Measurements from ENCODE around the gene GPR161.
A peak's percentile ranks its signal among the peaks of the same experiment; 100 is the strongest.
"Not testable (repeated sequence)": the region's sequence is repeated elsewhere in the genome, so short reads cannot be mapped to it uniquely, and the experiment has no call there.

Gene GPR161, protein sequence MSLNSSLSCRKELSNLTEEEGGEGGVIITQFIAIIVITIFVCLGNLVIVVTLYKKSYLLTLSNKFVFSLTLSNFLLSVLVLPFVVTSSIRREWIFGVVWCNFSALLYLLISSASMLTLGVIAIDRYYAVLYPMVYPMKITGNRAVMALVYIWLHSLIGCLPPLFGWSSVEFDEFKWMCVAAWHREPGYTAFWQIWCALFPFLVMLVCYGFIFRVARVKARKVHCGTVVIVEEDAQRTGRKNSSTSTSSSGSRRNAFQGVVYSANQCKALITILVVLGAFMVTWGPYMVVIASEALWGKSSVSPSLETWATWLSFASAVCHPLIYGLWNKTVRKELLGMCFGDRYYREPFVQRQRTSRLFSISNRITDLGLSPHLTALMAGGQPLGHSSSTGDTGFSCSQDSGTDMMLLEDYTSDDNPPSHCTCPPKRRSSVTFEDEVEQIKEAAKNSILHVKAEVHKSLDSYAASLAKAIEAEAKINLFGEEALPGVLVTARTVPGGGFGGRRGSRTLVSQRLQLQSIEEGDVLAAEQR

DNA sequence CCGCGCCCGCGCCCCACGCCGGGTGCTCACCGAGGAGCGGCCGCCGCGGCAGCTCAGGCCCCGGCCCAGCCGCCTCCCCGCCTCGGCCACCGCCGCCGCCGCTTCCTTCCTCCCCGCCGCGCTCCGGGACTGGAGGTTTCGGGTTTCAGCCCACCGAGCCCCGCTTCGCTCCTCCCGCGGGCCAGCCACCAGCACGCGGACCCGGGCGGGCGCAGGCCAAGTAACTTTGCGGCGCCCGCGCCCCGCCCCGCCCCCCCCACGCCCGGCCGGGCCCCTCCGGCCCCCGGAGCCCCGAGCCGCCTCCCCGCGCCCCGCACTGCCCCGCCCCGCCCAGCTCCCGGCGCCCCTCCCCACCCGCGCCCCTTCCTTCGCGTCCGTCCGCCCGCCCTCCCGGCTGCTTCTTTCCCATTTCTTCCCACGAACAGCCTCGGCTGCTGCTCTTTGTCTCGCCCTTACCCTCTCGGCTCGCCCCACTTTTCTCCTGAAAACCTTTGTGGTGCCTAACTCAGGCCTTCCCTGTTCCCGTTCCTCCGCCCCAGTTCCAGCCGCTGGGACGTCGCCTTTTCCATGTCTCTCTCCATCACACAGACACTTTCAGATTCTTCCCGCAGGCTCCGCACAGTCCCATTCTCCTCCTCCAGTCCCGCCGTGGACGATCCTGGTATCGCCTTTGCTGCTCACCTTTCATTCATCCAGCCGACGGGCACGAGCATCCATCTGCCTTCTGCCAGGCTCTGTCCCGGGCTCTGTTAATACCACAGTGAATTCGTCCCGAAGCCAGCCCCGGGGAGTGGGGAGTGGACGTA is at the start of gene GPR161:
TSS of gene GPR161 (minus strand) at position 222 of the 806 bp plus-strand sequence. CDS start 32,080 bp downstream, outside the sequence.
- DNase-seq = peak; percentile 35 to 64 (median 42)

DNA sequence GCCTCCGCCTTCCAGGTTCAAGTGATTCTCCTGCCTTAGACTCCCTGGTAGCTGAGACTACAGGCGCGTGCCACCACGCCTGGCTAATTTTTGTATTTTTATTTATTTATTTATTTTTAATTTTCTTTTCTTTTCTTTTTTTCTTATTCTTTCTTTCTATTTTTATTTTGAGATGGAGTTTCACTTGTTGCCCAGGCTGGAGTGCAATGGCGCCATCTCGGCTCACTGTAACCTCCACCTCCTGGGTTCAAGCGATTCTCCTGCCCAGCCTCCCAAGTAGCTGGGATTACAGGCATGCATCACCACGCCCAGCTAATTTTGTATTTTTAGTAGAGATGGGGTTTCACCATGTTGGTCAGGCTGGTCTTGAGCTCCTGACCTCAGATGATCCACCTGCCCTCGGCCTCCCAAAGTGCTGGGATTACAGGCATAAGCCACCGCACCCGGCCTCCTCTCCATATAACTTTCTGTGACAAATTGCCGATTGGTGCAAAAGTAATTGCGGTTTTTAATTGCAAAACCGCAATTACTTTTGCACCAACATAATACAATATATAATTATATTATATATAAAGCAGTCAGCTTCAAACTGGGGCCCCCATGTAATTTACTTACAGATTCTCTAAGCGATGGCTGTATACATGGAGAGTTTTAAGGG is 44.5 kb upstream of the GPR161 start:
- DNase-seq = not testable (repeated sequence)

DNA sequence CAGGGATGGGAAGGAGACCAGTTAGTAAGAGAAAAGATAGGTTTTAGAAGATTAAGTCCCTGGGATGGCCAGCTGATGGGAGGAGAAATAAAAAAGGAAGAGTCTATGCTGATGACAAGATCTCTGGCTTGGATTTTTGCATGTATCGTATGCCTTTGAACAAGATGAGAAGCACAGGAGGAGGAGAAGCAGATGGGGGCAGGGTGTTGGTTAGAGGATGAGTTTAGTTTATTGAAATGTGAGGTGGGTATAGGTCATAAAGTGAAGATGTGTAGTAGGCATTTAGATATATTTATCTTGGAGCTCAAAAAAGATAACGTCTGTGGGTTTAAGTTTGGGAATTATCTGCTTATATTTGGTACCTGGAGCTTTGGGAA is 43.4 kb upstream of the GPR161 start:
- peak in 2 of 3 donors; percentile 9 to 24 for DNase-seq

DNA sequence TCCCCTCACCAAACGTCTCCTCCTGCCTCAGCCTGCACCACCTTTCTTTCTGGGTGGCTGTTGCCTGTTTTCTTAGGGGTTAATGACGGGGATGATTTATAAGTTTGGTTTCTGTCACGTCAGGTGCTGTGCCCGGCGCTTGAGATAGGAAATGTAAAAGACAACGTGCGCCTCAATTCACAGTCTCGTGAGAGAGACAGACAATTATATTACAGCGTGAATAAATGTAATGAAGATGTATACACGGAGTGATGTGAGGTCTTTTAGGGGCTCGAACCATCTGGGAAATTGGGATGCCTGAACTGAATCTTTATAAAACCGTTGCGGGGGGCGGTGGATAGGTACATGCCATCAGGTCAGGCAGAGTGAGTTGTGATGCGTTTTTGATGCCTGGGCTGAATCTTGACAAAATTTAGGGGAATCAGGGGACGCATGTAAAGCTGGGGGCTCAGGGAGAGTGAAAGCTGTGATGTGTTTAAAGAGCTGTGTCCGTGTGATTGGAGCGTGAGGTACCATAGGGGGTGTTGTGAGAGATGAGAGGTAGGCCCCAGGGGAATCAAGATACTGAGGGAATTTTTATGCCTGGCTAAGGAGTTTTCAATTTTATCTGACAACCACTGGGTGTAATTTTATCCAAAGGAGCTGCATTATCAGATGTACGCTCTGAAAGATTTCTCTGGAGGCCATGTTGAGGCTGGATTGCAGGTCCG is 42.9 kb upstream of the GPR161 start:
- DNase-seq = peak in 2 of 3 donors; percentile 15 to 21

DNA sequence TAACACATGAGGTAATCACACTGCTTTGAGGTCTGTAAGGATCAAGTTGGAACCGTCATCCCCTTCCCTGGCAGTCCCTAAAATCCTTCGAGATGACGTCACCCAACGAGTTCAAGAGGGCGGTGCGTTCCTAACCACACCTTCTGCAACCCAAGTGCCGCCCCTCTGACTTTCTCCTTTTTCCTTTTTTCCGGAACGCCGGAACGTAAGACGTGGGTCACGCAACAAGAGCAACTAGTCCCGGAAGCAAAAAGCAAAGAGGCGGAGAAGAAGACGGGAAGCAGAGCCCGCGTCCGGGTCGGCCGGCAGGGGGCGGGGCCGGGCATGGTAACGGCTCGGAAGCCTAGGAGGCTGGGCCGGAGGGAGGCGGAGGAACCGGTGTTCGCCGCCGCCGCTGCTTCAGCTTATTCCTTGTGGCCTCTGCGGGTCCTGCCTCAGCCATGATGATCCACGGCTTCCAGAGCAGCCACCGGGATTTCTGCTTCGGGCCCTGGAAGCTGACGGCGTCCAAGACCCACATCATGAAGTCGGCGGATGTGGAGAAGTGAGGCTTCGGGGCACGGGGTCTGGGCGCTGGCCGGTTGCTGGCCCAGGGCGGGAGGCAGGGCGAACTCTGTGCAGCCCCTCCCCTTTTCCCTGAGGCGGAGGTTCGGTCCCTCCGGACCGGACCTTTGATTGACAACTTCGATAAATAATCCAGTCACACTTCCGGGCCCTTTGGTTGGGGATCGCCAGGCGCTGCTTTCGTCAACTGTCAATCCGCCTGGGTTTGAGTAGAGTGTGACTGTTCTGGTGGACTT is 42.1 kb upstream of the GPR161 start, which contains the start of gene TIPRL:
TSS of gene TIPRL (plus strand) at position 325 of the 800 bp plus-strand sequence. CDS start at position 441, 116 bp downstream.
- peak; percentile 98 to 99 (median 98) for DNase-seq

DNA sequence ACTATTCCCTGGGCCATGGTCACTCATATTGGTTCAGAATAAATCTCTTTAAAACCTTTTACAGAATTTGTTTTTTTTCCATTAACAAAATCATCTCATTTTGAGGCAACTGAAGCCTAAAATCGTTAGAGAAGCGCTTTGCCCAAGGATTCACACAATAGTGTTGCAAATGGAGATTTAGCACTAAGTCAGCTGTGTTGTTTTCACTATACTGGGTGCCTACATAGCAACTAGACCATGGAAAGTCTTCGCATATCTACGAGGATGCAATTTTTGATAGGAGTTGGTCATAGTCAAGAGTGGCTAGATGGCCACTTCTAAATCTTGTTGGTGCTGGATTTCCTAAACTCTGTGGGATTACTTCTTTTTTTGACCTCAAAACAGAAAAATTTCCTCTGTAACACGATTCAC is 41.5 kb upstream of the GPR161 start:
- no peak for DNase-seq

DNA sequence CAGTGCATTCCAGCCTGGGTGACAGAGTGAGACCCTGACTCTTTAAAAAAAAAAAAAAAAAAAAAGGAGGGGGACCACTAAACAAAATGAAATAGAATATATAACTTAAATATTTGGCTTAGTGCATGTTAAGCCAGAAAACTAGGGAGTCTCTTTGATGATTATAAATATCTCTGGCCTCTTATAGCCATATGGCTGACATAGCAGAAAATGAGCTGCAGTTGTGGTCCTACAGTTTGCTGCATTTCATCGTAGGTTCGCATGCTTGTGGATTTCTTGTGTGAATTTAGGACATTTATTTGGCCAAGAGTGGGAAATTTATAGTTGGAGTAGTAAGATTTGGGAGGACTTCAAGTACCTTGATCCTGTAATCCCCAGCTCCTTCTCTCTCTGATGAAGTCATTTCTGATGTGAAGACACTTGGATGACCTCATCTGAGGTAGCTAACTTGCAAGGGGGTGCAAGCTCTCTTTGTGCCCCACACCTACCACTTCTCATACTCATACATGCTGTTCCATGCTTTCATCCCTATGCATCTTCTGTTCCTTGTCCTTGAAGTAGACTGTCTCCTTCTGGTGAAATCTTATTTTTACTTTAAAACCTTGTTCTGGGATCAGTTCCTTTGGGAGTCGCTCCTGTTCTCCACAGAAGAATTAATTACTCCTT is 35.7 kb upstream of the GPR161 start:
- DNase-seq = no peak

DNA sequence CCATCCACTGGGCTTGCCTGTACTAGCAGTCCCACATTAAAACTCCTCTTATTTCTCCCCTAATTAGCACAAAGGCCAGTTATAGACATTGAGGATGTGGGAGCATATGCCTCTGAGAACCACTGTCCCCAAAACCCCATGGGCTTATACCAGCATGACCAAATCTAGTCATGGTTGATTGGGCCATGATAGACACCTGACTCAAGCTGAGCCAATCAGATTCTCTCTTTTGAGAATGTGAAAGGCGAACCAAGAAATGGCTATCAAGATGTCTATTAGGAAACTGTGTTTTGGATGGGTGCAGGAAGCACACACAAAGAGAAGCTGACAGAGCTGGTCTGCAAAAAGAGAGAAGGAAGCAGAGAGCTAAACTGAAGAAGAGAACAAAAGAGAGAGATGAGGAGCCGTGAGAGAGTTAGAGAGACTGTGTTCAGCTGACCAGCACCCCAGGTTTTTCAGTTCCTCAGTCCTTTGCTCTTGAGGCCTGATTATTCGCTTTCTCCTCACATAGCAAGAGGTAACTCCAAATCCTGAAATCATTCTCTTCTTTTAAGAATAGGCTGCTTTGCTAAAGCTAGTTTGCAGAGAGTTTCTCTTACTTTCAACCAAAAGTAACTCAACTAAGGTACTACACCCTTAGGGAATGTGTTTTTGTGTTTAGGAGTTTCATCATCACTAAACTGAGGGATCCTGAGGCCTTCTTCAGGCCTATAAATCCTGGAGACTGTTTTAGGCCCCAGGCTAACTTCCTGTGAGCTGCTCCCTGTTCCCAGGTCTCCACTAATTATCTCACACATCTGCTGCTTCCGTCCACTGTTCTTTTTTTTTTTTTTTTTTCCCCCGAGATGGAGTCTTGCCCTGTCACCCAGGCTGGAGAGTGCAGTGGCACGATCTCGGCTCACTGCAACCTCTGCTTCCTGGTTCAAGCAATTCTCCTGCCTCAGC is 34.1 kb upstream of the GPR161 start:
- no peak for DNase-seq

DNA sequence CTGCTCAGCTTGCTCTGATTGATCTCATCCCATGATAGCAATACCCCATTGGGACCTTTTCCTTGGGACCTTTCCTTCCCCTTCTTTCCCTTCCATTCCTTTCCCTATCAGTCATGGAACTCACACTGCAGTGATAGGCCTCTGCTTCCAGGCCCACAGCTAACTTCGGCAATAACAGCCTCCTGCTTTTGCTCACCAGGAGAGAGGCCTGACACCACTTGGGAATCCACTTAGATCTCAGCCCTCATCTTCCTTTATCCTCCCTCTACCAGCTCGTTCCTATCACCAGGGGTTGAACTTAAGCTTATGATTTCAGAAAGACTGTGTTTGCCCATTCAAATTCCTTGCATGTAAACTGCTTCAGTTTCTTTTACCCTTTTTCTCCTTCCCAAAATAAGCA is 31.1 kb upstream of the GPR161 start:
- DNase-seq = no peak

DNA sequence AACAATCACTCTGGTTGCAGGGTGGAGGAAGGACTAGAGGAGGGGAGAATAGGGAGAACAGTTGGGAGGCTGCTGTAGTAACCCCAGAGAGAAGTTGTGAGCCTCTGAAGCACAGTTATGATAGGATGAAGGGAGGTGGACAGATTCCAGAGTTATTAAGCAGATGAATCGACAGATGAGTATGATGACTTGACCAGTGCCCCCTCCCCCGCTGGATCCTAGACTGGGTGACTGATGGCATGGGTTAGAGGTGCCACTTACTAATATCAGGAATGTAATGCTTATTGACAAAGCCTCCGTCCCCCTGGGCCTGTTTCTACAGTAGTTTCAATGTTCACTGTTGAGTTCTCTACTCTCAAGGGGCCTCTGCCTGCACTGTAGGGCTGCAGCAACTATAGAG is 28.0 kb upstream of the GPR161 start:
- no peak for DNase-seq

DNA sequence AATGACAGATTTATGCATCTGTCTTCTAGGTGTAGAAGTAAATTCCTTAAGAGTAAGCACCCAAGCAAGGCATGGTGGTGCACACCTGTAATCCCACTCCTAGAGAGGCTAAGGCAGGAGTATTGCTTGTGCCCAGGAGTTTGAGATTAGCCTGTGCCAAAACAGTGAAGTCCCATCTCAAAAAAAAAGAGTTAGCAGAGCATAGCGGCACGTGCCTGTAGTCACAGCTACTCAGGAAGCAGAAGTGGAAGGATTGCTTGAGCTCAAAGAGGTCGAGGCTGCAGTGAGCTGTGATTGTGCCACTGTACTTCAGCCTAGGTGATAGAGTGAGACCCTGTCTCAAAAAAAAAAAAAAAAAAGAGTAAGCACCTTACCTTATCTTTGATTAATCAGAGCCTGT is 26.9 kb upstream of the GPR161 start:
- DNase-seq = peak in 2 of 3 donors; percentile 20 to 36

DNA sequence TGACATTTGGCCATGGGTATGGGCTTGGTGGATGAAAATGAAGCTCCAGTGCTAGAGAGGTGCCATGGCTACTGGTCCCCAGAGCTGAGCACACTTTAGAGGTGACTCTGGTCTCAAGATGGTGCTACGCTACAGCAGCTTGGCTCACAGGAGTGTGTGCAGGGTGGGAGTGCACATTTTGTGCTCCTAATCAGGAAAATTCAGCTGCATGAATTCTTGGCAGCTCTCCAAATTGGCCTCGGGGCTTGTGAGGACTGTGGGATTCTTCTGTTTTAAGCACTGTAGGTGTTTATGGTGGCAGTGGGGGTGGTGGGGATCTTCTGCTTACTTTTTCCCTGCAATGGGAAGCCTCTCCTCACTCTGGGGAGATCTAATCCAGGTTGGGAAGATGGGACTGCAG is 24.7 kb upstream of the GPR161 start:
- no peak for DNase-seq

DNA sequence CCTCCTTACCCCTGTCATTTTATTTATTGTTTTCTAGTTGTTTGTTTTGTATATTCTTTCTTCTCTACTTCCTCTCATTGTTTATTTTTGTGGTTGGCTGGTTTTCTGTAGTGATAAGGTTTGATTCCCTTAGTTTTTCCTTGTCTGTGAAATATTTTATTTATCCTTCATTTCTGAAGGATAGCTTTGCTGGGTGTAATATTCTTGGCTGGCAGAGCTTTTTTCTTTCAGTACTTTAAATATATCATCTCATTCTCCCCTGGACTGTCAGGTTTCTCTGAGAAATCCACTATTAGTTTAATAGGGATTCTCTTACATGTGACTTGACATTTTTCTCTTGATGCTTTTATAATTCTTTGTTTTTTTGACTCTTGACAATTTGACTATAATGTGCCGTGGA is 23.2 kb upstream of the GPR161 start:
- DNase-seq = no peak

DNA sequence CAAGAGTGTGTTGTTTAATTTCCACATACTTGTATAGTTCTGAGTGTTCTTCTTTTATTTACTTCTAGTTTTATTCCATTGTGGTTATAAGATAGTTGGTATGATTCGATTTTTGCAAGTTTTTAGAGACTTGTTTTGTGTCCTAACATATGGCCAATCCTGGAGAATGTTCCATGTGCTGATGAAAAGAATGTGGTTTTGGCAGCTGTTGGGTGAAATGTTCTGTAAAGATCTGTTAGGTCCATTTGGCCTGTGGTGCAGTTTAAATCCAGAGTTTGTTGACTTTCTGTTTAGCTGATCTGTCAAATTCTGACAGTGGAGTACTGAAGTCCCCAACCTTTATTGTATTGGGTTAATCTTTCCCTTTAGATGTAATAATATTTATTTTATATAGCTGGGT is 22.5 kb upstream of the GPR161 start:
- no peak for DNase-seq

DNA sequence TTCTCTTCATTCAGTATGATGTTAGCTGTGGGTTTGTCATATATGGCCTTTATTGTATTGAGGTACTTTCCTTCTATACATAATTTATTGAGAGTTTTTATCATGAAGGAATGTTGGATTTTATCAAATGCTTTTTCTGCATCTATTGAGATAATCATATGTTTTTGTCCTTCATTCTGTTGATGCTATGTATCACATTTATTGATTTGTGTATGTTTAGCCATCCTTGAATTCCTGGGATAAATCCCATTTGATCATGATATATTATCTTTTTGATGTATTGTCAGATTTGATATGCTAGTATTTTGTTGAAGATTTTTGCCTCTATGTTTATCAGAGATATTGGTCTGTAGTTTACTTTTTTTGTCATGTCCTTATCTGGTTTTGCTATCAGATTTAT is 20.9 kb upstream of the GPR161 start:
- DNase-seq = no peak

DNA sequence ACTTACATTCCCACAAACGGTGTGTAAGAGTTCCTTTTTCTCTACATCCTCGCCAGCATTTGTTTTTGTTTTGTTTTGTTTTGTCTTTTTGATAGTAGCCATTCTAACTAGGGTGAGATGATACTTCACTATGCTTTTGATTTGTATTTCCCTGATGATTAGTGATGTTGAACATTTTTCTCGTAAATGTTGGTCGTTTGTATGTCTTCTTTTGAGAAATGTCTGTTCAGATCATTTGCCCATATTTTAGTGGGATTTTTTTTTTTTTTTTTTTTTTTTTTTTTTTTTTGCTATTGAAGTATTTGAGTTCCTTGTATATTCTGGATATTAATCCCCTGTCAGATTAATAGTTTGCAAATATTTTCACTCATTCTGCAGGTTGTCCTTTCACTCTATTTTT is 19.2 kb upstream of the GPR161 start:
- DNase-seq = no peak

DNA sequence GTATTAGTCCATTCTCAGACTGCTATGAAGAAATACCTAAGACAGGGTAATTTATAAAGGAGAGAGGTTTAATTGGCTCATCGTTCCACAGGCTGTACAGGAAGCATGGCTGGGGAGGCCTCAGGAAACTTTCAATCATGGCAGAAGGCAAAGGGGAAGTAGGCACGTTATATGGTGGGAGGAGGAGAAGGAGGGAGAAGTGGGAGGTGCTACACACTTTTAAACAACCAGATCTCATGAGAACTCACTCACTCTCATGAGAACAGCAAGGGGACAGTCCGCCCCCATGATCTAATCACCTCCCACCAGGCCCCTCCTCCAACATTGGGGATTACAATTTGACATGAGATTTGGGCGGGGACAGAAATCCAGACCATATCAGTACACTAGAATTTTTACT is 18.0 kb upstream of the GPR161 start:
- peak; percentile 35 to 52 (median 38) for DNase-seq

DNA sequence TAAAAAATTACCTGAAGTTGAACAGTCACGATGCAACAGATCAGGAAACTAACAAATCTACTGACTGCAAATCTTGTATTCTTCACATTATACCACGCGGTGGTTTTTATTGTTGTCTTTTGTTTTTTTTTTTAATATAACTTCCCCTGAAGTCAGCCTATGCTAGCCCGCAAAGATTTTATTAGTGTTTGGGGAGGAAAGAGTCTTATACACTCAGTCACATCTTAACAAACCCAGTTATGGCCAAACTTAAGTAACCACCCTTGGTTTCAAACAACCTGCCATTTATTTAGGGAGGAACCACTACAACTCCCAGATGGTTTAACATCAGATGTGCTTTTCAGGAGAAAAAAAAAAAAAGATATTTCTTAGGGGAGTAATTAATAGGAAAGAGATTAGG is 15.2 kb upstream of the GPR161 start:
- no peak for DNase-seq

DNA sequence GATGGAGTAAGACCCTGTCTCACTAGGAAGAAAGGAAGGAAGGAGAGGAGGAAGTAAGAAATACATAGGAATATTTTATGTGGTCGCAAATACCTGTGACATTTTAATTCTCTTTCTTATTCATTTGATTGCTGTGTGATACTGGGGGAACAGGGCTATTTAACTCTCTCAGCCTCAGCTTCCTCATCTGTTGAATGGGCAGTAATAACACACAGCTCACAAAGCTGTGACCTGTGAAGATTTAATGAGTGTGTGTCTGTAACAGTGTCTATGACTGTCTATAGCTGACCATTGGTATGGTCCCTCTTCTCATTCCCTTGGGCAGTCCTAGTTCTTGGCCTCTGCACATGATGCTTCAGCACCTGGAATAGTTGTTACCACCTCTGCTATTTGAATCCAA is 13.6 kb upstream of the GPR161 start:
- no peak for DNase-seq

DNA sequence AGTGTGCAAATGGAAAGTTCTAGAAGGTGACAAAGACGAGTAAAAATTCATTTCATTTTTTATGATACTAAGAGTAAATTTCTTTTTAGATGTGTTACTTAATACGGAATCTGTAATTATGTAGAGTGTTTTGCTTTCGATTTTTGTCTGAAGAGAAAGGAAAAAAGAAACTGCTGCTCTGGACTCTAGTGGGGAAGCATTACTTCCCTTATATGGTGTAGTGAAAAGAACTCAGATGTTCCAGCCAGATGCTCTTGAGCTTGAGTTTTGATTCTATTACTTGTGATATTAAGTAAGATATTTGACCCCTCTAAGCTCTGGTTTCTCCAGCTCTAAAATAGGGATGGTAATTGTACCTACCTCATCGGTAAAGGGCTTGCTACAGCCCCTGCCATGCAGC is 12.2 kb upstream of the GPR161 start:
- DNase-seq = peak; percentile 74 to 92 (median 85)

Data from suppressor macrophage treated with lipopolysaccharide for 1 hour (primary cell).